Calu3 (cell line): ENCODE results near the gene GXYLT2. TPM values are rescaled to one million over a fixed set of nuclear protein-coding genes. Genes with fewer than 3 reads are reported as not detected.

Experiments
- BruUV-seq: library from RNA; stranded (reverse); fragments of 400-500 nt; replicated peaks from 2 replicates; lab custom pipeline; 2021; lab: Mats Ljungman, UMichigan
- CTCF ChIA-PET: fragments of 300-600 bp; sonication (Branson Sonifier 250); formaldehyde crosslinking; loops from one replicate; lab custom pipeline; 2022; ENCODE audit warnings: antibody characterized with exemption; lab: Charles Lee
- DNase-seq: peaks from one replicate; pipeline ENCODE4 v3.0.0; 2022
- H3K27ac Mint-ChIP-seq: one replicate; pipeline ENCODE4 v1.8.0; 2022; ENCODE audit warnings: mixed read lengths; ENCODE audit not compliant: unreplicated experiment
- H3K27me3 Mint-ChIP-seq: one replicate; pipeline ENCODE4 v1.8.0; 2022; ENCODE audit warnings: mixed read lengths; ENCODE audit not compliant: unreplicated experiment
- H3K36me3 Mint-ChIP-seq: one replicate; pipeline ENCODE4 v1.8.0; 2022; ENCODE audit warnings: mild to moderate bottlenecking, moderate library complexity, mixed read lengths; ENCODE audit not compliant: insufficient read depth, unreplicated experiment
- H3K4me1 Mint-ChIP-seq: one replicate; pipeline ENCODE4 v1.8.0; 2022; ENCODE audit warnings: mild to moderate bottlenecking, low read depth, mixed read lengths; ENCODE audit not compliant: unreplicated experiment
- H3K4me3 Mint-ChIP-seq: one replicate; pipeline ENCODE4 v1.8.0; 2022; ENCODE audit warnings: mild to moderate bottlenecking, low read depth, moderate library complexity, mixed read lengths; ENCODE audit not compliant: unreplicated experiment
- H3K9me3 Mint-ChIP-seq: one replicate; pipeline ENCODE4 v1.8.0; 2022; ENCODE audit warnings: low read depth, mixed read lengths; ENCODE audit not compliant: unreplicated experiment
- intact Hi-C: fragments of 100-400 bp; cut with micrococcal nuclease; formaldehyde crosslinking; loops from one replicate; pipeline ENCODE4 v1.10.0; 2022; ENCODE audit not compliant: unreplicated experiment
- total RNA-seq: library from RNA; stranded (reverse); gene quantifications from 2 replicates; pipeline ENCODE4 v1.2.3, GENCODE V29; 2022
- TF ChIP-seq, protein P1 (sequence below): fragments of 200-600 bp; IDR thresholded peaks from one replicate; pipeline ENCODE4 v1.8.0; 2022; ENCODE audit warnings: antibody characterized with exemption; ENCODE audit not compliant: unreplicated experiment

The GXYLT2 gene
- total RNA-seq, 1 experiment from 2014 or later = 0.52 TPM

GRCh38 chr3:72847282-72847681 is 40.6 kb upstream of the GXYLT2 start:
- Mint-ChIP-seq H3K36me3 (peaks cover 21% of the 10 kb centered on the region), H3K27me3 (no peaks in the 10 kb centered on the region), H3K27ac (peak overlapping the region; percentile 75), H3K4me3 (peak overlapping the region; percentile 90), H3K4me1 (peaks cover 24% of the 10 kb centered on the region), H3K9me3 (no peaks in the 10 kb centered on the region)
- DNase-seq = no peak
- CTCF ChIA-PET = interaction anchor here (0.5 to 0.6 kb wide), 3 partner anchors 22 to 93 kb away, joined by 3 to 4 read pairs (median 4); no protein-coding TSS in a partner anchor
- intact Hi-C loops = no loop called here
- TF ChIP-seq, protein P1, sequence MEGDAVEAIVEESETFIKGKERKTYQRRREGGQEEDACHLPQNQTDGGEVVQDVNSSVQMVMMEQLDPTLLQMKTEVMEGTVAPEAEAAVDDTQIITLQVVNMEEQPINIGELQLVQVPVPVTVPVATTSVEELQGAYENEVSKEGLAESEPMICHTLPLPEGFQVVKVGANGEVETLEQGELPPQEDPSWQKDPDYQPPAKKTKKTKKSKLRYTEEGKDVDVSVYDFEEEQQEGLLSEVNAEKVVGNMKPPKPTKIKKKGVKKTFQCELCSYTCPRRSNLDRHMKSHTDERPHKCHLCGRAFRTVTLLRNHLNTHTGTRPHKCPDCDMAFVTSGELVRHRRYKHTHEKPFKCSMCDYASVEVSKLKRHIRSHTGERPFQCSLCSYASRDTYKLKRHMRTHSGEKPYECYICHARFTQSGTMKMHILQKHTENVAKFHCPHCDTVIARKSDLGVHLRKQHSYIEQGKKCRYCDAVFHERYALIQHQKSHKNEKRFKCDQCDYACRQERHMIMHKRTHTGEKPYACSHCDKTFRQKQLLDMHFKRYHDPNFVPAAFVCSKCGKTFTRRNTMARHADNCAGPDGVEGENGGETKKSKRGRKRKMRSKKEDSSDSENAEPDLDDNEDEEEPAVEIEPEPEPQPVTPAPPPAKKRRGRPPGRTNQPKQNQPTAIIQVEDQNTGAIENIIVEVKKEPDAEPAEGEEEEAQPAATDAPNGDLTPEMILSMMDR = no peak
- BruUV-seq = TSS peak; percentile 41

DNA sequence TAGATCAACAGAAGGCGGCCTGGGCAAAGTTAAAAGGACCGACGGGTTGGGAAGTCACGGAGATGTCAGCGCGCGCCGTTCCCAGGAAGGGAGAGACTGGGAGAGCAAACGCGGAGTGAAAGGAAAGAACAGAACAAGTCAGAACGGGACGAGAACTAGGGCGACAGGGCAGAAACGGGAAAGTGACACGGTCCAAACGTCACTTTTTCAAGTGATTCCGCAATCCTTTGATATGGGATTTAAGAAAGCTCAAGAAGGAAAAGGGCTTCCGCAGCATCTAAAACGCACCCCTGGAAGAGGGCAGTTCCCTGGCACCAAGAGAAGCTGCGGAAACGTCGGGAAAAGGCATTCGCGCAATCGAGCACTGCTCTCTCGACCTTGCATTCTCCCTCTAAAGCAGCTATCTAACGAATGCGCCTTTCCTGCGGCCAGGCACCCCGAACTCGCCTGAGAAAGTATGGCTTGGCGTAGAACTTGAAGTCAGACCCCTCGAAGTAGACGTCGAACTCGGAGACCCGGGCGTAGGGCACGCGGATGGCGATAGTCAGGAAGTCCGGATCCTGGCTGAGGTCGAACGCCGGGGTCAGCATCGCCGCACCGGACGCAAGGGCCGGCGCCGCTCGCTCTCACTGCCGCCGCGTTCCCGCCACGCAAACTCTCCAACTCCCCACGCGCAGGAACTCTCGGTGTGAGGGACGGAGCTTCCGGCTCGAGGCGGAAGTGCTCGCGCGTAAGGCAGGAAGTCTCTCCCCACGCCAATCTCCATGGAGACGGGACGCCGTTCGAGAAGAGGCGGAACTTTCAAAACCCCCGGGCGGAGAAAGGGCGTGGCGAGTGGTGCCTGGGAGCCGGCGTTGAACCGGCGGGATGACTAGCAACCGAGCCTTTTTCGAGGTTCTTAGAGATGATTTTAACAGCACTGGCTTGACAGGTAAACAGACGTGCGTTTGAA is 39.8 kb upstream of the GXYLT2 start, which contains the start of gene SHQ1:
SHQ1 (minus strand) TSS at position 695 of the 952 bp plus-strand sequence; CDS start at position 590, 105 bp downstream.
- intact Hi-C loops = no loop called here
- Mint-ChIP-seq H3K4me3 (peak within 1 kb of the TSS; percentile 90), H3K9me3 (no peaks in the 10 kb centered on the region), H3K27me3 (no peaks in the 10 kb centered on the region), H3K4me1 (peaks cover 24% of the 10 kb centered on the region), H3K36me3 (peaks cover 21% of the 10 kb centered on the region), H3K27ac (peak within 1 kb of the TSS; percentile 75)
- DNase-seq = peak; percentile 93
- BruUV-seq = no TSS peak
- CTCF ChIA-PET = interaction anchor here (0.5 to 1.0 kb wide), 4 partner anchors 22 to 208 kb away, joined by 3 to 4 read pairs (median 3); no protein-coding TSS in a partner anchor
- TF ChIP-seq, protein P1 = no peak

- H3K9me3 Mint-ChIP-seq = no peaks in the 10 kb centered on the region
- CTCF ChIA-PET = interaction anchor here (1.0 kb wide), 1 partner anchor 40 kb away, joined by 3 read pairs; no protein-coding TSS in a partner anchor
- BruUV-seq = no TSS peak
These were observed 39.2 kb upstream of the GXYLT2 start for GRCh38 chr3:72848703-72849081.

DNA sequence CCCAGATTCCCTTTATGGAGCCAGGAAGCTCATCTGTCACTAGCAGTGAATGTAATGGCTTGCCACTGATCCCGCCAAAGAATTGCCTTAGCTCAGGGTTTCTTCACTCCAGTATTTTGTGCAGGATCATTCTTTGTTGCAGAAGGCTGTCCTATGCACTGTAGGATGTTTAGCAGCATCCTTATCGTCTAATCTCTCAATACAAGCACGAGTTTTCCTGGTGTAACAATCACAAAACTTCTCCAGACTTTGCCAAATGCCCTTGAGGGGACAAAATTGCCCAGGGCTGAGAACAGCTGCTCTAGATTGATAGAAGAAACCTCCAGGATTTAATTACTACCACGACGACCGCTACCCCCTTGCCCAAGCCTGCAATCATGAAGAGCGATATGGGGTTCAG is 32.8 kb upstream of the GXYLT2 start:
- TF ChIP-seq, protein P1 = no peak
- Mint-ChIP-seq H3K9me3 (no peaks in the 10 kb centered on the region), H3K4me1 (no peaks in the 10 kb centered on the region), H3K4me3 (no peak overlapping the region), H3K27me3 (peaks cover 13% of the 10 kb centered on the region), H3K27ac (no peak overlapping the region), H3K36me3 (no peaks in the 10 kb centered on the region)
- intact Hi-C loops = no loop called here
- CTCF ChIA-PET = interaction anchor here (0.8 kb wide), 1 partner anchor 13 kb away, joined by 3 read pairs; no protein-coding TSS in a partner anchor
- DNase-seq = no peak
- BruUV-seq = no TSS peak

More at GRCh38 chr3:72848703-72849081, 39.2 kb upstream of the GXYLT2 start:
- TF ChIP-seq, protein P1 = no peak
- Mint-ChIP-seq H3K27ac (peak overlapping the region; percentile 75), H3K36me3 (peaks cover 21% of the 10 kb centered on the region), H3K4me3 (peak overlapping the region; percentile 90), H3K4me1 (peaks cover 24% of the 10 kb centered on the region), H3K27me3 (no peaks in the 10 kb centered on the region)
- DNase-seq = no peak
- intact Hi-C loops = no loop called here
